22Rv1 (cell line): Measurements from ENCODE around the gene SLC2A9.
"Not testable (repeated sequence)": the region's sequence is repeated elsewhere in the genome, so short reads cannot be mapped to it uniquely, and the experiment has no call there.

Source experiments
- H3K27ac ChIP-seq: fragments of 450-650 bp; 2 replicates; pipeline ENCODE4 v1.5.1; 2017
- ZFX ChIP-seq: fragments of 450-650 bp; IDR thresholded peaks from 2 replicates; pipeline ENCODE4 v1.6.1; 2017; ENCODE audit warnings: antibody characterized with exemption, borderline replicate concordance
- TF ChIP-seq, protein P1 (sequence below): fragments of 450-650 bp; IDR thresholded peaks from 2 replicates; pipeline ENCODE4 v1.5.1; 2017; ENCODE audit warnings: mild to moderate bottlenecking

The SLC2A9 gene

DNA sequence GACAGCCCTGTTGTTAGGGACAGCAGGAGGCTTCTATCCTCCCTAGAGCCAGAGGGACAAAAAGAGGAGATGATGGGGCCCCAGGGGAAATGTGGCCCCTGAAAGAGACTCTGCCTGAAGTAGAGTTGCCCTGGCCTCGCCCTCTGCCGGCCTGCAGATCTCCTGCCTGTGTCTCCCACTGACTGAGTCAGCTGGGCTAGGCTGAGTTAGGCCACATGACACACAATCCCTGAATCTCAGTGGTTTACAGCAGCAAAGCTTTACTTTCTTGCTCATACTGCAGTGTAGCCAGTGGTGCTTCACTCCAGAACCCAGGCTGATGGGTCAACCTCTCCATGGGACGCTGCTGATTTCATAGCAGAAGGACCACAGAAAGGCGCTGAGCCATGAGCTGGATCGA lies 216.4 kb downstream of the SLC2A9 start:
- H3K27ac ChIP-seq = no peak overlapping the region
- no peak for TF ChIP-seq ZFX
- TF ChIP-seq, protein P1, sequence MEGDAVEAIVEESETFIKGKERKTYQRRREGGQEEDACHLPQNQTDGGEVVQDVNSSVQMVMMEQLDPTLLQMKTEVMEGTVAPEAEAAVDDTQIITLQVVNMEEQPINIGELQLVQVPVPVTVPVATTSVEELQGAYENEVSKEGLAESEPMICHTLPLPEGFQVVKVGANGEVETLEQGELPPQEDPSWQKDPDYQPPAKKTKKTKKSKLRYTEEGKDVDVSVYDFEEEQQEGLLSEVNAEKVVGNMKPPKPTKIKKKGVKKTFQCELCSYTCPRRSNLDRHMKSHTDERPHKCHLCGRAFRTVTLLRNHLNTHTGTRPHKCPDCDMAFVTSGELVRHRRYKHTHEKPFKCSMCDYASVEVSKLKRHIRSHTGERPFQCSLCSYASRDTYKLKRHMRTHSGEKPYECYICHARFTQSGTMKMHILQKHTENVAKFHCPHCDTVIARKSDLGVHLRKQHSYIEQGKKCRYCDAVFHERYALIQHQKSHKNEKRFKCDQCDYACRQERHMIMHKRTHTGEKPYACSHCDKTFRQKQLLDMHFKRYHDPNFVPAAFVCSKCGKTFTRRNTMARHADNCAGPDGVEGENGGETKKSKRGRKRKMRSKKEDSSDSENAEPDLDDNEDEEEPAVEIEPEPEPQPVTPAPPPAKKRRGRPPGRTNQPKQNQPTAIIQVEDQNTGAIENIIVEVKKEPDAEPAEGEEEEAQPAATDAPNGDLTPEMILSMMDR = no peak

DNA sequence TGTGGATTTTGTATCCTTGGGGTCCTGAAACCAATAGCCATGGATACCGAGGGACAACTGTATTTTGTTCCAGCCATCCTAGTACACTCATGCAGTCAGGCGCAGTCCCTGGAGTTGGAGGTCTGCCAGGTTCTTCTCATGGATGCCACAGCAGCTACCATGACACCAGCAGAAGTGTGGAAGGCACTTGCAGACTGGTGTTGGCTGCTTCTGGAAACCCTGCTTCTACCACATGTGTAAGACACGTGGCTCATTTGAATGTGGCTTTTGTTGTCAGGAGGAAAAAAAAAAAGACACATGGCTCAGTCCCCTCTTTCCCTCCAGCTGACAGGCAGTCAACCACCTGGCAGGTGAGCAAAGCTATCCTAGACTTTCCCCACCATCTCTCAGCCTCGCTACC lies 220.4 kb downstream of the SLC2A9 start:
- TF ChIP-seq, protein P1 = no peak
- no peak for TF ChIP-seq ZFX
- no peak overlapping the region for H3K27ac ChIP-seq

DNA sequence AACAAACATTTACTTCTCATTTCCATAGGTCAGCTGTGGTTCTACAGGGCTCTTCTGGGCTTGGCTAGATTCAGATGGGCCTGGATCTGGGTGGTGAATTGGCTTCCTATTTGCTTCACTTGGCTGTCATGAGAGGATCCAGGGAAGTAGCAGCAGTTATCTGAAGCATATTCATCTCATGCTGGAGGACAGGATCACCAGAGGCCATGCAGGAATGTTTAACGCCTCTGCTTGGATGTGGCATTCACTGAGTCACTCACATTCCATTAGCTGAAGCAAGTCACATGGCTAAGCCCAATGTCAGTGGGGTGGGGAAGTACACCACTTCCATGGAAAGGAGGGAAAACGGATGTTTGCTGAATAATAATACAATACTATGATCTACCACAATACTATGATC lies 224.7 kb downstream of the SLC2A9 start:
- not testable (repeated sequence) for H3K27ac ChIP-seq

DNA sequence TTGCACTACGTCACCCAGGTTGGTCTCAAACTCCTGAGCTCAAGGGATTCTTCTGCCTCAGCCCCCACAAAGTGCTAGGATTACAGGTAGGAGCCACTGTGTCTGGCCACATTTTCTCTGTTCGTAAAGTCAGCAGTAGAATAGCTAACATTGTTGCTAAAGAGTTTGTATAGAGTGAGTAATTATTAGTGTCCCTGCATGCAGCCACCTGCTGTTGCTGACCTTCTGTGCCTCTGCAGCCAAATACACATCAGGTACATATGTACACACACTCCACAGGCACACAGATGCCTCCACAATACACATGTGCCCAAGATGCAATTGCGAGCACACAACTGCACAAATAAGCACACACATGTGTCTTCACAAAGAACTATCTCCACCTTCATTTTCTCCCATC lies 228.9 kb downstream of the SLC2A9 start:
- no peak overlapping the region for H3K27ac ChIP-seq
- TF ChIP-seq, protein P1 = no peak
- no peak for TF ChIP-seq ZFX

DNA sequence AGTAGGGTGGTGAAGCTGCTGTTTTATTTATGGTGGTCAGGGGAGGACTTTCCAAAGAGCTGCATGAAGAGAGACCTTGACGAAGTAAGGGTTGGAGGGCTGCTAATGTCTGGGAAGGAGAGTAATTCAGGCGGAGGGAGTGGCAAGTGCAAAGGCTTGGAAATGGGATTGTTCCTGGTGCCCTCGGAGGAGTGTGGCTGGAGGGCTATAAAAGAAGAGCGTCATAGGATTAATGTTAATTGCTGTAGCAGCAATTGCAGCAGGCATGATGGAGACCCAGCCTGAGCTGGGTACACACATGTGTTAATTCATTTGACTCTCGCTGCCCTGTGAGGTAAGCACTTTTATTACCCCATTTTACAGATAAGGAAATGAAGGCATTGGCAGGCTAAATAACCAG lies 235.4 kb downstream of the SLC2A9 start:
- H3K27ac ChIP-seq = not testable (repeated sequence)

DNA sequence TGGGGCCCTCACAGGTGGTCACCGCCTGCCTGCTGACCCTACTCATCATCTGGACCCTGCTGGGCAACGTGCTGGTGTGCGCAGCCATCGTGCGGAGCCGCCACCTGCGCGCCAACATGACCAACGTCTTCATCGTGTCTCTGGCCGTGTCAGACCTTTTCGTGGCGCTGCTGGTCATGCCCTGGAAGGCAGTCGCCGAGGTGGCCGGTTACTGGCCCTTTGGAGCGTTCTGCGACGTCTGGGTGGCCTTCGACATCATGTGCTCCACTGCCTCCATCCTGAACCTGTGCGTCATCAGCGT lies 239.2 kb downstream of the SLC2A9 start:
- TF ChIP-seq ZFX = no peak
- no peak overlapping the region for H3K27ac ChIP-seq

DNA sequence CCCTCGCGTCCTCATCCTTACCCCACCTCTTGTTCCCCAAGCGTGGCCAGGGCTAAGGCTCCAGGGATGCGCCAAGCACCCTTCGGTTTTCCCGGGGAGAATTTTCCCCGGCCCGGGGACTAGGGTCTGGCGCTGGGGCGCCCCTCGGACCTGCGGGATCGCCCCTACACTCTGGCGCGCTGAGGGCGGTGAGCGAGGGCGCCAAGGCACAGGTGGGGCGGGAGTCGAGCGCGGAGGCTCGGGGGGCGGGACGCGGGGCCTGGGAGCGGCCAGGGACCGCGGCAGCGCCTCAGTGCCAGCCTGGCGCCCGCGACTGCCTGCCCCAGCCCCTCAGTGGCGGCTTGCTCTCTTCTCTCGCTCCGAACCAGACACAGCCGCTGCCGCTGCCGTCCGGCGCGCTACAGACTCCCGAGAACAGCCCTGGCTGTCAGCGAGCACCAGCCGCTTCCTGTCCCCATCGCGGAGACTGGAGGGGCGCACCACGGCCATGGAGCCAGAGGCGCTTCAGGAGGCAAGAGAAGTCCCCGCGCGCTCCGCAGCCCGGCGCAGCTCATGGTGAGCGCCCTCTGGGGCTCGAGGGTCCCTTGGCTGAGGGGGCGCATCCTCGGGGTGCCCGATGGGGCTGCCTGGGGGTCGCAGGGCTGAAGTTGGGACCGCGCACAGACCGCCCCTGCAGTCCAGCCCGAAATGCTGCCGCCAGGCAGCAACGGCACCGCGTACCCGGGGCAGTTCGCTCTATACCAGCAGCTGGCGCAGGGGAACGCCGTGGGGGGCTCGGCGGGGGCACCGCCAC lies 239.8 kb downstream of the SLC2A9 start, which contains the start of gene DRD5:
DRD5 (plus strand) TSS at position 292 of the 793 bp plus-strand sequence; CDS start at position 688, 396 bp downstream.
- no peak within 1 kb of the TSS for H3K27ac ChIP-seq
- TF ChIP-seq ZFX = no peak
- TF ChIP-seq, protein P1 = no peak
